HPDE6-E6E7 (cell line): ENCODE measurements around the gene PDE4D.

ENCODE experiments used
- DNase-seq: peaks from one replicate; pipeline ENCODE4 v3.0.0; 2011; ENCODE audit warnings: missing footprints; ENCODE audit errors: extremely low spot score

Gene PDE4D

GRCh38 chr5:59548807-59549357, 344.6 kb downstream of the PDE4D start:
- DNase-seq = no peak

- DNase-seq = no peak
Observed at GRCh38 chr5:59547731-59548130, 345.8 kb downstream of the PDE4D start.

- DNase-seq = no peak
Observed at GRCh38 chr5:59544573-59544972, 349.0 kb downstream of the PDE4D start.

GRCh38 chr5:59543821-59544442, 349.6 kb downstream of the PDE4D start:
- DNase-seq = no peak

- no peak for DNase-seq
Observed at GRCh38 chr5:59542851-59543820, 350.4 kb downstream of the PDE4D start.

- DNase-seq = no peak
Observed at GRCh38 chr5:59542306-59542705, 351.2 kb downstream of the PDE4D start.

- DNase-seq = no peak
Observed at GRCh38 chr5:59540366-59540765, 353.2 kb downstream of the PDE4D start.

- no peak for DNase-seq
Observed at GRCh38 chr5:59538750-59539121, 354.8 kb downstream of the PDE4D start.

- no peak for DNase-seq
Observed at GRCh38 chr5:59537961-59538749, 355.4 kb downstream of the PDE4D start.

- DNase-seq = no peak
Observed at GRCh38 chr5:59536875-59537274, 356.7 kb downstream of the PDE4D start.

- DNase-seq = no peak
Observed at GRCh38 chr5:59535561-59535960, 358.0 kb downstream of the PDE4D start.

GRCh38 chr5:59533730-59534108, 359.8 kb downstream of the PDE4D start:
- no peak for DNase-seq

- no peak for DNase-seq
Observed at GRCh38 chr5:59532979-59533729, 360.4 kb downstream of the PDE4D start.

GRCh38 chr5:59529239-59529638, 364.3 kb downstream of the PDE4D start:
- DNase-seq = no peak

GRCh38 chr5:59528202-59528862, 365.2 kb downstream of the PDE4D start:
- no peak for DNase-seq

GRCh38 chr5:59525957-59526356, 367.6 kb downstream of the PDE4D start:
- no peak for DNase-seq

GRCh38 chr5:59525311-59525710, 368.2 kb downstream of the PDE4D start:
- no peak for DNase-seq

- DNase-seq = no peak
Observed at GRCh38 chr5:59522201-59522831, 371.2 kb downstream of the PDE4D start.

GRCh38 chr5:59521476-59521875, 372.1 kb downstream of the PDE4D start:
- DNase-seq = no peak

- DNase-seq = no peak
Observed at GRCh38 chr5:59519338-59519737, 374.2 kb downstream of the PDE4D start.
